Peyer's patch (tissue), 4 donors: ENCODE results near the gene PRDM13.

Experiments
- POLR2A ChIP-seq, 2 donors: fragments of 450-650 bp; IDR thresholded peaks; one replicate each; pipeline ENCODE4 v1.5.1; 2017; ENCODE audit warnings: antibody characterized with exemption in 2 of 2, mild to moderate bottlenecking in 2 of 2, moderate library complexity in 2 of 2
- TF ChIP-seq, protein P1 (sequence below), 6 experiments: fragments of 450-650 bp in 4 of 6; fragments of 200-600 bp in 2 of 6; sonication (generic) in 1 of 6; IDR thresholded peaks; one replicate each; pipeline ENCODE4 v1.5.1; 2017 to 2019; ENCODE audit warnings: antibody characterized with exemption in 6 of 6, mild to moderate bottlenecking in 3 of 6, moderate library complexity in 1 of 6

DNA sequence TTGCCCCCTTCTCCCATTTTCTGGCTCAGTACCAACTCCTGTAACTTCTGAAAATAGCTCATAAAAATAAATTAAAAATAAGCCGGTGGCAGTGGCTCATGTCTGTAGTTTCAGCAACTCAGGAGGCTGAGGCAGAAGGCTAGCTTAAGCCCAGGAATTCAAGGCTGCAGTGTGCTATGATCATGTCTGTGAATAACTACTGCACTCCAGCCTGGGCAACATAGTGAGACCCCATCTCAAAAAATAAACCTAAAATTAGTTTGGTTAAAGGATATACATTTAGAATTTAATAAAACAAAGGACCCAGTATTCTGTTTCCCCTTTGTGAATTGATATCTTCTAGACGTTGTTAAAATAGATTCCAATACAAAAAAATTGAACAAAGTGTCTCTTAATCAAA is 10.5 kb downstream of the PRDM13 start:
- TF ChIP-seq, protein P1, sequence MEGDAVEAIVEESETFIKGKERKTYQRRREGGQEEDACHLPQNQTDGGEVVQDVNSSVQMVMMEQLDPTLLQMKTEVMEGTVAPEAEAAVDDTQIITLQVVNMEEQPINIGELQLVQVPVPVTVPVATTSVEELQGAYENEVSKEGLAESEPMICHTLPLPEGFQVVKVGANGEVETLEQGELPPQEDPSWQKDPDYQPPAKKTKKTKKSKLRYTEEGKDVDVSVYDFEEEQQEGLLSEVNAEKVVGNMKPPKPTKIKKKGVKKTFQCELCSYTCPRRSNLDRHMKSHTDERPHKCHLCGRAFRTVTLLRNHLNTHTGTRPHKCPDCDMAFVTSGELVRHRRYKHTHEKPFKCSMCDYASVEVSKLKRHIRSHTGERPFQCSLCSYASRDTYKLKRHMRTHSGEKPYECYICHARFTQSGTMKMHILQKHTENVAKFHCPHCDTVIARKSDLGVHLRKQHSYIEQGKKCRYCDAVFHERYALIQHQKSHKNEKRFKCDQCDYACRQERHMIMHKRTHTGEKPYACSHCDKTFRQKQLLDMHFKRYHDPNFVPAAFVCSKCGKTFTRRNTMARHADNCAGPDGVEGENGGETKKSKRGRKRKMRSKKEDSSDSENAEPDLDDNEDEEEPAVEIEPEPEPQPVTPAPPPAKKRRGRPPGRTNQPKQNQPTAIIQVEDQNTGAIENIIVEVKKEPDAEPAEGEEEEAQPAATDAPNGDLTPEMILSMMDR (IDR thresholded peaks at IDR 0.05): no peak
- no peak for TF ChIP-seq POLR2A (IDR thresholded peaks at IDR 0.05)
